ENCODE measurements around the gene SLC11A2.

Gene SLC11A2

GRCh38 chr12:51009056-51009440 lies 17.1 kb downstream of the SLC11A2 start:
- Histone ChIP-seq H2BK5ac (ENCODE audit: low read depth, low read length, poor library complexity) (no peak overlapping the region), H3K4me2 (ENCODE audit: low read length) (no peak overlapping the region), H3K4me3 (ENCODE audit: low read depth, low read length) (no peak overlapping the region), H2BK120ac (ENCODE audit: insufficient read depth, low read length, poor library complexity) (no peak overlapping the region), H3K14ac (ENCODE audit: low read length) (no peak overlapping the region), H3K79me1 (ENCODE audit: low read length) (peaks cover 11% of the 10 kb centered on the region), H3K4ac (ENCODE audit: low read depth, low read length) (peak overlapping the region; percentile 40), H4K91ac (ENCODE audit: low read depth, low read length) (no peak overlapping the region), H3K36me3 (ENCODE audit: control insufficient read depth in 1 of 2, insufficient read depth in 2 of 2, low read length in 2 of 2) (peaks cover 7 to 10% of the 10 kb centered on the region in 2 experiments), H4K8ac (ENCODE audit: low read depth, low read length) (no peak overlapping the region), H3K9me3 (ENCODE audit: insufficient read depth, low read depth, low read length) (no peaks in the 10 kb centered on the region), H4K12ac (ENCODE audit: low read depth, low read length) (no peak overlapping the region), H3K79me2 (ENCODE audit: control insufficient read depth, insufficient read depth, low read length, poor library complexity) (peaks cover 2% of the 10 kb centered on the region), H3K27me3 (ENCODE audit: insufficient read depth, low read length) (no peaks in the 10 kb centered on the region), H3K9ac (ENCODE audit: low read length) (no peak overlapping the region), H3K27ac (ENCODE audit: low read depth, low read length) (no peak overlapping the region), H3K18ac (ENCODE audit: low read length) (no peak overlapping the region), H3K23ac (ENCODE audit: low read length) (no peak overlapping the region), H2AK5ac (ENCODE audit: low read length) (no peak overlapping the region), H2AFZ (ENCODE audit: insufficient read depth, low read length, poor library complexity) (no peak overlapping the region), H2BK12ac (ENCODE audit: low read length) (no peak overlapping the region), H3K4me1 (ENCODE audit: control insufficient read depth in 1 of 2, insufficient read depth in 2 of 2, low read length in 2 of 2) (peaks cover 7 to 12% of the 10 kb centered on the region in 2 experiments)
- peak; percentile 31 to 48 for DNase-seq
- WGBS (ENCODE audit: extremely low coverage, insufficient coverage, insufficient read length): no CpG with 5 or more reads among the region's 8 CpGs

- no peak overlapping the region for H4K91ac ChIP-seq (ENCODE audit: low read depth, low read length)
- H3K14ac ChIP-seq (ENCODE audit: low read length): no peak overlapping the region
- H2AK5ac ChIP-seq (ENCODE audit: low read length): no peak overlapping the region
- H3K36me3 ChIP-seq (ENCODE audit: control insufficient read depth in 1 of 2, insufficient read depth in 2 of 2, low read length in 2 of 2): peaks cover 7 to 10% of the 10 kb centered on the region in 2 experiments
- H3K4me3 ChIP-seq (ENCODE audit: low read depth, low read length): no peak overlapping the region
- H2BK12ac ChIP-seq (ENCODE audit: low read length): no peak overlapping the region
- DNase-seq: no peak
- no peak overlapping the region for H3K4me2 ChIP-seq (ENCODE audit: low read length)
- no peak overlapping the region for H2BK120ac ChIP-seq (ENCODE audit: insufficient read depth, low read length, poor library complexity)
- H3K9ac ChIP-seq (ENCODE audit: low read length): no peak overlapping the region
- H3K27me3 ChIP-seq (ENCODE audit: insufficient read depth, low read length): no peaks in the 10 kb centered on the region
- no peak overlapping the region for H4K12ac ChIP-seq (ENCODE audit: low read depth, low read length)
- no peak overlapping the region for H4K8ac ChIP-seq (ENCODE audit: low read depth, low read length)
- no peak overlapping the region for H2AFZ ChIP-seq (ENCODE audit: insufficient read depth, low read length, poor library complexity)
- no peak overlapping the region for H3K4ac ChIP-seq (ENCODE audit: low read depth, low read length)
- H3K18ac ChIP-seq (ENCODE audit: low read length): no peak overlapping the region
- H3K79me2 ChIP-seq (ENCODE audit: control insufficient read depth, insufficient read depth, low read length, poor library complexity): peaks cover 1% of the 10 kb centered on the region
- H3K9me3 ChIP-seq (ENCODE audit: insufficient read depth, low read depth, low read length): no peaks in the 10 kb centered on the region
- H3K79me1 ChIP-seq (ENCODE audit: low read length): peaks cover 13% of the 10 kb centered on the region
- H2BK5ac ChIP-seq (ENCODE audit: low read depth, low read length, poor library complexity): no peak overlapping the region
- no CpG with 5 or more reads among the region's 1 CpG for WGBS (ENCODE audit: extremely low coverage, insufficient coverage, insufficient read length)
- no peak overlapping the region for H3K27ac ChIP-seq (ENCODE audit: low read depth, low read length)
- H3K23ac ChIP-seq (ENCODE audit: low read length): no peak overlapping the region
- peaks cover 7 to 12% of the 10 kb centered on the region in 2 experiments for H3K4me1 ChIP-seq (ENCODE audit: control insufficient read depth in 1 of 2, insufficient read depth in 2 of 2, low read length in 2 of 2)
Observed at GRCh38 chr12:51008329-51009055, 17.7 kb downstream of the SLC11A2 start.

- Histone ChIP-seq H3K4me2 (ENCODE audit: low read length) (peak overlapping the region; percentile 59), H3K79me2 (ENCODE audit: control insufficient read depth, insufficient read depth, low read length, poor library complexity) (no peaks in the 10 kb centered on the region), H3K23ac (ENCODE audit: low read length) (no peak overlapping the region), H3K79me1 (ENCODE audit: low read length) (peaks cover 13% of the 10 kb centered on the region), H3K14ac (ENCODE audit: low read length) (no peak overlapping the region), H3K27me3 (ENCODE audit: insufficient read depth, low read length) (no peaks in the 10 kb centered on the region), H3K36me3 (ENCODE audit: control insufficient read depth in 1 of 2, insufficient read depth in 2 of 2, low read length in 2 of 2) (peaks cover 9 to 10% of the 10 kb centered on the region in 2 experiments), H3K18ac (ENCODE audit: low read length) (no peak overlapping the region), H3K9ac (ENCODE audit: low read length) (no peak overlapping the region), H3K27ac (ENCODE audit: low read depth, low read length) (peak overlapping the region; percentile 92), H2BK5ac (ENCODE audit: low read depth, low read length, poor library complexity) (peak overlapping the region; percentile 76), H4K8ac (ENCODE audit: low read depth, low read length) (peak overlapping the region; percentile 66), H3K9me3 (ENCODE audit: insufficient read depth, low read depth, low read length) (no peaks in the 10 kb centered on the region), H4K12ac (ENCODE audit: low read depth, low read length) (no peak overlapping the region), H2BK120ac (ENCODE audit: insufficient read depth, low read length, poor library complexity) (peak overlapping the region; percentile 74), H2AK5ac (ENCODE audit: low read length) (no peak overlapping the region), H2BK12ac (ENCODE audit: low read length) (peak overlapping the region; percentile 52), H4K91ac (ENCODE audit: low read depth, low read length) (peak overlapping the region; percentile 72), H3K4me1 (ENCODE audit: control insufficient read depth in 1 of 2, insufficient read depth in 2 of 2, low read length in 2 of 2) (peaks cover 7 to 12% of the 10 kb centered on the region in 2 experiments), H3K4me3 (ENCODE audit: low read depth, low read length) (no peak overlapping the region), H3K4ac (ENCODE audit: low read depth, low read length) (no peak overlapping the region), H2AFZ (ENCODE audit: insufficient read depth, low read length, poor library complexity) (no peak overlapping the region)
- no CpG with 5 or more reads among the region's 3 CpGs for WGBS (ENCODE audit: extremely low coverage, insufficient coverage, insufficient read length)
- DNase-seq: peak; percentile 83 to 97
Observed at GRCh38 chr12:51005671-51006070, 20.5 kb downstream of the SLC11A2 start.

GRCh38 chr12:51005030-51005429 lies 21.2 kb downstream of the SLC11A2 start:
- H3K9me3 ChIP-seq (ENCODE audit: insufficient read depth, low read depth, low read length): no peaks in the 10 kb centered on the region
- no peak overlapping the region for H3K4me3 ChIP-seq (ENCODE audit: low read depth, low read length)
- peak overlapping the region; percentile 92 for H3K27ac ChIP-seq (ENCODE audit: low read depth, low read length)
- H3K23ac ChIP-seq (ENCODE audit: low read length): no peak overlapping the region
- H4K91ac ChIP-seq (ENCODE audit: low read depth, low read length): peak overlapping the region; percentile 51
- peak overlapping the region; percentile 13 for H3K4me2 ChIP-seq (ENCODE audit: low read length)
- H2BK12ac ChIP-seq (ENCODE audit: low read length): peak overlapping the region; percentile 51
- no peak overlapping the region for H2AFZ ChIP-seq (ENCODE audit: insufficient read depth, low read length, poor library complexity)
- H3K9ac ChIP-seq (ENCODE audit: low read length): no peak overlapping the region
- DNase-seq: peak in 1 of 2 donors; percentile 41
- peak overlapping the region; percentile 49 for H2AK5ac ChIP-seq (ENCODE audit: low read length)
- no peaks in the 10 kb centered on the region for H3K27me3 ChIP-seq (ENCODE audit: insufficient read depth, low read length)
- H3K36me3 ChIP-seq (ENCODE audit: control insufficient read depth in 1 of 2, insufficient read depth in 2 of 2, low read length in 2 of 2): peaks cover 11 to 12% of the 10 kb centered on the region in 2 experiments
- peak overlapping the region; percentile 67 for H3K14ac ChIP-seq (ENCODE audit: low read length)
- no peak overlapping the region for H3K18ac ChIP-seq (ENCODE audit: low read length)
- H3K4ac ChIP-seq (ENCODE audit: low read depth, low read length): no peak overlapping the region
- H3K79me1 ChIP-seq (ENCODE audit: low read length): peaks cover 13% of the 10 kb centered on the region
- no peak overlapping the region for H4K12ac ChIP-seq (ENCODE audit: low read depth, low read length)
- no peaks in the 10 kb centered on the region for H3K79me2 ChIP-seq (ENCODE audit: control insufficient read depth, insufficient read depth, low read length, poor library complexity)
- H3K4me1 ChIP-seq (ENCODE audit: control insufficient read depth in 1 of 2, insufficient read depth in 2 of 2, low read length in 2 of 2): peaks cover 7 to 12% of the 10 kb centered on the region in 2 experiments
- WGBS (ENCODE audit: extremely low coverage, insufficient coverage, insufficient read length): no CpG with 5 or more reads among the region's 3 CpGs
- H2BK5ac ChIP-seq (ENCODE audit: low read depth, low read length, poor library complexity): peak overlapping the region; percentile 22
- no peak overlapping the region for H4K8ac ChIP-seq (ENCODE audit: low read depth, low read length)
- peak overlapping the region; percentile 81 for H2BK120ac ChIP-seq (ENCODE audit: insufficient read depth, low read length, poor library complexity)

Data from trophoblast cell (in vitro differentiated cells and primary cell).